H1 (cell line): ENCODE results near the gene FCN2. TPM values are rescaled to one million over a fixed set of nuclear protein-coding genes. Genes with fewer than 3 reads are reported as not detected.

Experiments
- CTCF ChIA-PET: fragments of 300-600 bp; sonication (Branson Sonifier 250); formaldehyde crosslinking; loops from one replicate; lab custom pipeline; 2021; ENCODE audit not compliant: partially characterized antibody; lab: Charles Lee
- POLR2A ChIA-PET: fragments of 300-600 bp; sonication (Branson Sonifier 250); formaldehyde crosslinking; loops from one replicate; lab custom pipeline; 2021; ENCODE audit warnings: inconsistent platforms; ENCODE audit not compliant: partially characterized antibody; lab: Charles Lee
- DNase-seq, 2 experiments: peaks; one replicate each; pipeline versions ENCODE4 v3.0.0 to v3.0.0-alpha.2; 2010 to 2022; ENCODE audit warnings: low spot score in 2 of 2, low read depth in 1 of 2, mixed read lengths in 1 of 2
- FAIRE-seq: peaks from 2 replicates; lab custom pipeline; 2011; peaks lifted over from hg19 to GRCh38; lab: Jason Lieb, UNC
- H2AFZ ChIP-seq: 2 replicates; pipeline ENCODE4 v1.8.1; 2012; ENCODE audit warnings: low read length, inconsistent platforms
- H2AK5ac ChIP-seq: 2 replicates; pipeline ENCODE4 v1.6.1; 2013; ENCODE audit warnings: low read depth, low read length
- H2BK120ac ChIP-seq: replicated peaks from 2 replicates; pipeline ENCODE3; 2013; ENCODE audit warnings: low read depth, low read length, inconsistent platforms
- H2BK12ac ChIP-seq: 2 replicates; pipeline ENCODE4 v1.6.1; 2013; ENCODE audit warnings: low read depth, low read length
- H2BK15ac ChIP-seq: 2 replicates; pipeline ENCODE4 v1.6.1; 2013; ENCODE audit warnings: low read length
- H2BK20ac ChIP-seq: 2 replicates; pipeline ENCODE4 v1.6.1; 2013; ENCODE audit warnings: low read length
- H2BK5ac ChIP-seq: 2 replicates; pipeline ENCODE4 v1.6.1; 2013; ENCODE audit warnings: low read depth, low read length
- H3K14ac ChIP-seq: 2 replicates; pipeline ENCODE4 v1.6.1; 2013; ENCODE audit warnings: inconsistent platforms; ENCODE audit not compliant: insufficient read length
- H3K18ac ChIP-seq: 2 replicates; pipeline ENCODE4 v1.6.1; 2013; ENCODE audit warnings: low read length; ENCODE audit errors: extremely low read depth
- H3K23ac ChIP-seq: 2 replicates; pipeline ENCODE4 v1.6.1; 2013; ENCODE audit warnings: inconsistent platforms; ENCODE audit not compliant: insufficient read length
- H3K23me2 ChIP-seq: 2 replicates; pipeline ENCODE4 v1.6.1; 2013; ENCODE audit warnings: low read depth, low read length
- H3K27ac ChIP-seq: 2 replicates; pipeline ENCODE4 v1.6.1; 2011; ENCODE audit warnings: low read depth, low read length, inconsistent platforms
- H3K27me3 ChIP-seq, 4 experiments: replicated peaks in 1 of 4; 1 replicate in 1 of 4; 2 replicates in 3 of 4; pipeline versions ENCODE4 v1.6.1 to v1.8.1; 2011 to 2013; ENCODE audit warnings: low read length in 3 of 4, mild to moderate bottlenecking in 3 of 4, inconsistent platforms in 2 of 4, mixed read lengths in 2 of 4, moderate library complexity in 1 of 4; ENCODE audit not compliant: control insufficient read depth in 3 of 4, insufficient read depth in 3 of 4; ENCODE audit errors: extremely low read depth in 1 of 4
- H3K36me3 ChIP-seq, 4 experiments: 2 replicates each; pipeline versions ENCODE4 v1.6.1 to v1.8.1; 2011 to 2013; ENCODE audit warnings: mild to moderate bottlenecking in 4 of 4, low read length in 3 of 4, moderate library complexity in 2 of 4, control low read depth in 1 of 4, inconsistent platforms in 1 of 4; ENCODE audit not compliant: insufficient read depth in 4 of 4, control insufficient read depth in 2 of 4
- H3K4ac ChIP-seq: replicated peaks from 2 replicates; pipeline ENCODE3; 2013; ENCODE audit warnings: low read length, low read depth, mixed read lengths, inconsistent platforms; ENCODE audit not compliant: insufficient read length
- H3K4me1 ChIP-seq, 4 experiments: replicated peaks in 1 of 4; 1 replicate in 1 of 4; 2 replicates in 3 of 4; pipeline versions ENCODE4 v1.6.1 to v1.8.1; 2011 to 2013; ENCODE audit warnings: low read length in 3 of 4, inconsistent platforms in 2 of 4, mixed read lengths in 1 of 4; ENCODE audit not compliant: insufficient read depth in 4 of 4, control insufficient read depth in 3 of 4
- H3K4me2 ChIP-seq, 2 experiments: 2 replicates each; pipeline versions ENCODE4 v1.6.1 to v1.8.1; 2011 to 2013; ENCODE audit warnings: low read depth in 2 of 2, low read length in 2 of 2, control low read depth in 1 of 2, inconsistent platforms in 1 of 2, mild to moderate bottlenecking in 1 of 2; ENCODE audit not compliant: insufficient read depth in 1 of 2
- H3K4me3 ChIP-seq, 4 experiments: fragments of 200-600, 300-600 bp in 1 of 4; sonication (generic), shearing (Covaris generic), sonication (Bioruptor Twin) in 1 of 4; 2 replicates each; pipeline versions ENCODE4 v1.5.1 to v1.8.1; 2011 to 2016; ENCODE audit warnings: low read length in 4 of 4, low read depth in 3 of 4, control low read depth in 2 of 4, inconsistent platforms in 2 of 4, mild to moderate bottlenecking in 2 of 4, mixed read lengths in 1 of 4, moderate library complexity in 1 of 4; ENCODE audit not compliant: insufficient read depth in 2 of 4; ENCODE audit errors: extremely low read depth in 1 of 4
- H3K56ac ChIP-seq: replicated peaks from 2 replicates; pipeline ENCODE3; 2013; ENCODE audit warnings: low read depth, mild to moderate bottlenecking, mixed read lengths, low read length, inconsistent platforms; ENCODE audit not compliant: insufficient read length
- H3K79me1 ChIP-seq: 2 replicates; pipeline ENCODE4 v1.6.1; 2013; ENCODE audit warnings: low read depth, low read length, control low read depth
- H3K79me2 ChIP-seq, 2 experiments: 2 replicates each; pipeline versions ENCODE4 v1.6.1 to v1.8.1; 2012 to 2013; ENCODE audit warnings: low read length in 2 of 2, mild to moderate bottlenecking in 2 of 2, inconsistent platforms in 1 of 2; ENCODE audit not compliant: insufficient read depth in 2 of 2, control insufficient read depth in 1 of 2
- H3K9ac ChIP-seq, 4 experiments: replicated peaks in 1 of 4; 1 replicate in 1 of 4; 2 replicates in 3 of 4; pipeline versions ENCODE4 v1.6.1 to v1.8.1; 2011 to 2013; ENCODE audit warnings: low read depth in 3 of 4, low read length in 3 of 4, control low read depth in 2 of 4, mild to moderate bottlenecking in 2 of 4, moderate library complexity in 2 of 4, inconsistent platforms in 1 of 4; ENCODE audit errors: extremely low read depth in 1 of 4
- H3K9me3 ChIP-seq, 2 experiments: 2 replicates each; pipeline versions ENCODE4 v1.6.1 to v1.8.1; 2012 to 2013; ENCODE audit warnings: mild to moderate bottlenecking in 2 of 2, moderate library complexity in 2 of 2, control low read depth in 1 of 2, inconsistent platforms in 1 of 2, low read depth in 1 of 2, low read length in 1 of 2, mixed read lengths in 1 of 2; ENCODE audit not compliant: insufficient read depth in 2 of 2
- H4K20me1 ChIP-seq, 2 experiments: replicated peaks in 1 of 2; 2 replicates each; pipeline versions ENCODE3 to v1.8.1; 2011 to 2013; ENCODE audit warnings: inconsistent platforms in 2 of 2, low read length in 2 of 2, mild to moderate bottlenecking in 1 of 2; ENCODE audit not compliant: insufficient read depth in 2 of 2, control insufficient read depth in 1 of 2
- H4K5ac ChIP-seq: 2 replicates; pipeline ENCODE4 v1.6.1; 2013; ENCODE audit warnings: low read length, low read depth, mixed read lengths, inconsistent platforms; ENCODE audit not compliant: insufficient read length
- H4K8ac ChIP-seq: 2 replicates; pipeline ENCODE4 v1.8.0; 2013; ENCODE audit warnings: mild to moderate bottlenecking, moderate library complexity, low read length, inconsistent platforms; ENCODE audit not compliant: insufficient read depth; ENCODE audit errors: extremely low read depth
- H4K91ac ChIP-seq: replicated peaks from 2 replicates; pipeline ENCODE3; 2013; ENCODE audit warnings: low read length, mixed read lengths, inconsistent platforms; ENCODE audit not compliant: insufficient read length
- ATF3 ChIP-seq: IDR thresholded peaks from 2 replicates; pipeline ENCODE4 v1.6.1; 2011; ENCODE audit warnings: low read depth, mild to moderate bottlenecking, low read length; ENCODE audit not compliant: insufficient read depth
- BCL11A ChIP-seq, 2 experiments: IDR thresholded peaks; one replicate each; pipeline ENCODE4 v1.6.1; 2011; ENCODE audit warnings: low read depth in 2 of 2, low read length in 2 of 2, mild to moderate bottlenecking in 2 of 2
- CEBPB ChIP-seq: IDR thresholded peaks from 2 replicates; pipeline ENCODE4 v1.6.1; 2012; ENCODE audit warnings: low read depth, low read length
- CREB1 ChIP-seq: IDR thresholded peaks from 2 replicates; pipeline ENCODE4 v1.6.1; 2012; ENCODE audit warnings: inconsistent platforms
- E2F6 ChIP-seq: IDR thresholded peaks from 2 replicates; pipeline ENCODE4 v1.6.1; 2012; ENCODE audit warnings: inconsistent platforms
- NANOG ChIP-seq: IDR thresholded peaks from 2 replicates; pipeline ENCODE4 v1.6.1; 2011; ENCODE audit warnings: low read length, low read depth, mild to moderate bottlenecking, inconsistent platforms; ENCODE audit not compliant: insufficient read depth, poor library complexity, severe bottlenecking
- PHF8 ChIP-seq: fragments of 200-600 bp; sonication (generic); conservative IDR thresholded peaks from 2 replicates; pipeline ENCODE4 v1.7.1; 2012; ENCODE audit warnings: low read depth, mild to moderate bottlenecking, inconsistent platforms, low read length, moderate library complexity
- RFX5 ChIP-seq: IDR thresholded peaks from 2 replicates; pipeline ENCODE4 v1.6.1; 2011; ENCODE audit warnings: low read depth, low read length, improper control_type of control experiment, borderline replicate concordance
- RNF2 ChIP-seq: fragments of 200-900, 300-1000 bp; sonication (generic); IDR thresholded peaks from 2 replicates; pipeline ENCODE4 v1.7.1; 2016; ENCODE audit warnings: borderline replicate concordance, low read depth, mild to moderate bottlenecking, antibody characterized with exemption, low read length; ENCODE audit not compliant: poor library complexity, severe bottlenecking; ENCODE audit errors: missing control alignments
- SP1 ChIP-seq: IDR thresholded peaks from 2 replicates; pipeline ENCODE4 v1.6.1; 2011; ENCODE audit warnings: low read depth, low read length
- SRF ChIP-seq: IDR thresholded peaks from 2 replicates; pipeline ENCODE4 v1.6.1; 2011; ENCODE audit warnings: mild to moderate bottlenecking, low read depth, low read length, moderate library complexity
- SUZ12 ChIP-seq: fragments of 200-600 bp; sonication (generic); IDR thresholded peaks from 2 replicates; pipeline ENCODE4 v1.6.1; 2012; ENCODE audit warnings: mild to moderate bottlenecking, inconsistent platforms, low read length, moderate library complexity, mixed read lengths
- TCF12 ChIP-seq: IDR thresholded peaks from 2 replicates; pipeline ENCODE4 v1.6.1; 2011; ENCODE audit warnings: low read depth, mild to moderate bottlenecking, low read length
- WGBS, 2 experiments: shearing (Covaris generic) in 1 of 2; methylation state at CpG; one replicate each; pipeline versions ENCODE4 v1.1.6 to v1.1.7; 2013 to 2015; ENCODE audit warnings: low lambda C conversion rate in 2 of 2, mixed read lengths in 2 of 2, inconsistent platforms in 1 of 2, low coverage in 1 of 2, missing lambda C conversion rate in 1 of 2; ENCODE audit not compliant: insufficient replicate concordance in 2 of 2, insufficient coverage in 1 of 2, insufficient read length in 1 of 2; ENCODE audit errors: extremely low coverage in 1 of 2, missing lambda C conversion rate in 1 of 2; 5-methylcytosine and 5-hydroxymethylcytosine counted together
- polyA plus RNA-seq, 7 experiments: library from polyadenylated mRNA; depleted of rRNA in 3 of 7; stranded (reverse) in 5 of 7; unstranded in 2 of 7; fragments of >200 nt in 5 of 7; fragments of 200-250 nt in 2 of 7; gene quantifications; 1 replicate in 5 of 7; 2 replicates in 1 of 7; 4 replicates in 1 of 7; pipeline versions ENCODE4 v1.2.1 to v1.2.3, GENCODE V29; 2011 to 2013; ENCODE audit warnings: missing spikeins in 2 of 7, mixed read lengths in 2 of 7
- total RNA-seq: library from RNA; stranded (reverse); fragmentation: NEBNext Ultra II Directional; extraction: Animal tissue kit (Norgen Biotek cat#: 25700); gene quantifications from 2 replicates; pipeline ENCODE4 v1.2.1, GENCODE V29; 2021

Gene FCN2
- total and polyA plus RNA-seq, 2 of the 8 experiments (the other 6 are each of a cell fraction or from before 2014, with no cell fraction given), result not detected

GRCh38 chr9:134875371-134875770, 5.2 kb upstream of the FCN2 start:
- no peak overlapping the region for H4K91ac ChIP-seq
- H4K5ac ChIP-seq, result no peak overlapping the region
- H3K23me2 ChIP-seq, result no peaks in the 10 kb centered on the region
- no peak overlapping the region for H2BK5ac ChIP-seq
- TF ChIP-seq BCL11A (IDR thresholded peaks at IDR 0.05; ENCODE audit: low read depth in 2 of 2, low read length in 2 of 2), result no peak
- no peak for TF ChIP-seq E2F6
- TF ChIP-seq CEBPB, result no peak
- no peak for TF ChIP-seq RNF2
- TF ChIP-seq RFX5, result no peak
- no peak for TF ChIP-seq SUZ12
- no peak for TF ChIP-seq CREB1
- TF ChIP-seq ATF3, result no peak
- no peak for TF ChIP-seq TCF12
- TF ChIP-seq PHF8, result no peak
- TF ChIP-seq NANOG, result no peak
- no peak for TF ChIP-seq SP1
- TF ChIP-seq SRF, result no peak
- no peak overlapping the region for H3K27ac ChIP-seq
- FAIRE-seq (no peak), DNase-seq (no peak)
- no peaks in the 10 kb centered on the region for H3K27me3 ChIP-seq
- ChIA-PET CTCF (interaction anchor here (1.6 to 2.1 kb wide), 2 partner anchors 38 to 92 kb away, joined by 3 to 7 read pairs; no protein-coding TSS in a partner anchor), POLR2A (no interaction called here)
- H3K9me3 ChIP-seq, result no peaks in the 10 kb centered on the region; a peak in 1 of 4 replicates
- H3K56ac ChIP-seq, result no peak overlapping the region
- H3K4me2 ChIP-seq, result no peak overlapping the region
- H4K8ac ChIP-seq, result no peak overlapping the region
- H3K9ac ChIP-seq, result no peak overlapping the region
- no peak overlapping the region for H2AFZ ChIP-seq
- H3K4me1 ChIP-seq, result no peaks in the 10 kb centered on the region
- 92% methylated on average over 1 of the region's 1 CpG; no CpG with 5 or more reads in 1 of the 2 experiments for WGBS, 2 experiments
- H2BK20ac ChIP-seq, result no peak overlapping the region
- no peak overlapping the region for H3K18ac ChIP-seq
- H3K14ac ChIP-seq, result no peak overlapping the region
- no peaks in the 10 kb centered on the region for H3K79me1 ChIP-seq
- no peak overlapping the region for H2BK120ac ChIP-seq
- no peak overlapping the region for H2BK15ac ChIP-seq
- H2AK5ac ChIP-seq, result no peak overlapping the region
- no peaks in the 10 kb centered on the region for H4K20me1 ChIP-seq
- no peak overlapping the region for H3K4me3 ChIP-seq
- H3K36me3 ChIP-seq, result no peaks in the 10 kb centered on the region
- H3K4ac ChIP-seq, result no peak overlapping the region
- no peak overlapping the region for H2BK12ac ChIP-seq
- no peak overlapping the region for H3K23ac ChIP-seq
- H3K79me2 ChIP-seq, result no peaks in the 10 kb centered on the region
